Measurements from ENCODE around the gene TMSB10.
A peak's percentile ranks its signal among the peaks of the same experiment; 100 is the strongest.

The TMSB10 gene

GRCh38 chr2:84857566-84857965 lies 47.9 kb upstream of the TMSB10 start:
- no peak overlapping the region for H3K4me2 ChIP-seq (ENCODE audit: low read depth, low read length, poor library complexity, severe bottlenecking)
- H3K36me3 ChIP-seq (ENCODE audit: low read length), result no peaks in the 10 kb centered on the region
- no peak overlapping the region for H2AFZ ChIP-seq (ENCODE audit: low read depth, low read length, severe bottlenecking)
- H3K27ac ChIP-seq (ENCODE audit: low read depth, low read length), result no peak overlapping the region
- H3K27me3 ChIP-seq (ENCODE audit: low read length), result no peaks in the 10 kb centered on the region
- H4K20me1 ChIP-seq (ENCODE audit: low read depth, low read length), result no peaks in the 10 kb centered on the region
- no peaks in the 10 kb centered on the region; the same call in 1 of the 2 replicates for H3K9me3 ChIP-seq (ENCODE audit: insufficient read depth, low read length)
- no peaks in the 10 kb centered on the region for H3K9me2 ChIP-seq (replicated peaks; ENCODE audit: insufficient read depth, low read length)
- no peaks in the 10 kb centered on the region for H3K79me2 ChIP-seq (ENCODE audit: insufficient read depth, low read length)
- H3F3A ChIP-seq (ENCODE audit: insufficient read depth), result no peaks in the 10 kb centered on the region
- TF ChIP-seq CTCF (IDR thresholded peaks at IDR 0.05; ENCODE audit: insufficient read depth, low read length, poor library complexity, severe bottlenecking) (no peak), EZH2phosphoT487 (conservative IDR thresholded peaks at IDR 0.05; ENCODE audit: low read length) (no peak)
- H3K4me3 ChIP-seq (ENCODE audit: insufficient read depth, low read length, poor library complexity, severe bottlenecking), result no peak overlapping the region
- H3K9ac ChIP-seq (ENCODE audit: low read length), result no peak overlapping the region

- no peaks in the 10 kb centered on the region for H4K20me1 ChIP-seq (ENCODE audit: low read depth, low read length)
- H3K4me3 ChIP-seq (ENCODE audit: insufficient read depth, low read length, poor library complexity, severe bottlenecking), result no peak overlapping the region
- no peak overlapping the region for H3K27ac ChIP-seq (ENCODE audit: low read depth, low read length)
- H3K9me2 ChIP-seq (replicated peaks; ENCODE audit: insufficient read depth, low read length), result no peaks in the 10 kb centered on the region
- H2AFZ ChIP-seq (ENCODE audit: low read depth, low read length, severe bottlenecking), result no peak overlapping the region
- H3K27me3 ChIP-seq (ENCODE audit: low read length), result no peaks in the 10 kb centered on the region
- no peaks in the 10 kb centered on the region for H3K79me2 ChIP-seq (ENCODE audit: insufficient read depth, low read length)
- H3K9me3 ChIP-seq (ENCODE audit: insufficient read depth, low read length), result no peaks in the 10 kb centered on the region
- peak; percentile 12 for TF ChIP-seq CTCF (IDR thresholded peaks at IDR 0.05; ENCODE audit: insufficient read depth, low read length, poor library complexity, severe bottlenecking)
- TF ChIP-seq EZH2phosphoT487 (conservative IDR thresholded peaks at IDR 0.05; ENCODE audit: low read length), result no peak
- H3K9ac ChIP-seq (ENCODE audit: low read length), result no peak overlapping the region
- H3F3A ChIP-seq (ENCODE audit: insufficient read depth), result no peaks in the 10 kb centered on the region
- no peaks in the 10 kb centered on the region for H3K36me3 ChIP-seq (ENCODE audit: low read length)
- no peak overlapping the region for H3K4me2 ChIP-seq (ENCODE audit: low read depth, low read length, poor library complexity, severe bottlenecking)
These were observed 47.3 kb upstream of the TMSB10 start for GRCh38 chr2:84858123-84858522.

- TF ChIP-seq EZH2phosphoT487 (conservative IDR thresholded peaks at IDR 0.05; ENCODE audit: low read length) (no peak), CTCF (IDR thresholded peaks at IDR 0.05; ENCODE audit: insufficient read depth, low read length, poor library complexity, severe bottlenecking) (no peak)
- H3K4me3 ChIP-seq (ENCODE audit: insufficient read depth, low read length, poor library complexity, severe bottlenecking), result no peak overlapping the region
- H3K9me2 ChIP-seq (replicated peaks; ENCODE audit: insufficient read depth, low read length), result no peaks in the 10 kb centered on the region
- no peaks in the 10 kb centered on the region for H4K20me1 ChIP-seq (ENCODE audit: low read depth, low read length)
- no peak overlapping the region for H3K4me2 ChIP-seq (ENCODE audit: low read depth, low read length, poor library complexity, severe bottlenecking)
- H3F3A ChIP-seq (ENCODE audit: insufficient read depth), result no peaks in the 10 kb centered on the region
- no peak overlapping the region for H3K9ac ChIP-seq (ENCODE audit: low read length)
- no peak overlapping the region for H3K27ac ChIP-seq (ENCODE audit: low read depth, low read length)
- H3K79me2 ChIP-seq (ENCODE audit: insufficient read depth, low read length), result no peaks in the 10 kb centered on the region
- H3K27me3 ChIP-seq (ENCODE audit: low read length), result no peaks in the 10 kb centered on the region
- no peak overlapping the region for H2AFZ ChIP-seq (ENCODE audit: low read depth, low read length, severe bottlenecking)
- H3K36me3 ChIP-seq (ENCODE audit: low read length), result no peaks in the 10 kb centered on the region
- H3K9me3 ChIP-seq (ENCODE audit: insufficient read depth, low read length), result no peaks in the 10 kb centered on the region
These were observed 46.5 kb upstream of the TMSB10 start for GRCh38 chr2:84858937-84859336.
